GM12878 (cell line): Measurements from ENCODE around the gene SCIN. TPM values are rescaled to one million over a fixed set of nuclear protein-coding genes. Genes with fewer than 3 reads are reported as not detected.

ENCODE experiments used
- ATAC-seq: fragments of 200-7000 bp; cut with Tn5 transposase; 3 replicates; pipeline ENCODE4 v1.9.1; 2020; ENCODE audit warnings: mild to moderate bottlenecking, moderate library complexity
- BruUV-seq: library from RNA; stranded (reverse); fragments of 400-500 nt; replicated peaks from 2 replicates; lab custom pipeline; 2021; lab: Mats Ljungman, UMichigan
- CTCF ChIA-PET: fragments of 300-600 bp; sonication (Branson Sonifier 250); formaldehyde crosslinking; extraction: SDS; loops from one replicate; lab custom pipeline; 2021; ENCODE audit warnings: inconsistent platforms; lab: Yijun Ruan, JAX
- POLR2A ChIA-PET: fragments of 350-600 bp; formaldehyde crosslinking; extraction: SDS; loops from one replicate; lab custom pipeline; 2021; ENCODE audit warnings: inconsistent platforms; lab: Charles Lee
- RAD21 ChIA-PET: fragments of 300-600 bp; sonication (Branson Sonifier 250); formaldehyde crosslinking; loops from one replicate; lab custom pipeline; 2023; ENCODE audit warnings: antibody characterized with exemption; ENCODE audit not compliant: unreplicated experiment; lab: Charles Lee
- SMC1A ChIA-PET: fragments of 300-600 bp; sonication (Branson Sonifier 250); formaldehyde crosslinking; loops from one replicate; lab custom pipeline; 2023; ENCODE audit not compliant: unreplicated experiment, uncharacterized antibody; lab: Charles Lee
- DNase-seq: peaks from one replicate; pipeline ENCODE4 v3.0.0-alpha.2; 2011; ENCODE audit warnings: low read depth, low spot score
- FAIRE-seq: peaks from 3 replicates; lab custom pipeline; 2011; peaks lifted over from hg19 to GRCh38; lab: Jason Lieb, UNC
- H2AFZ ChIP-seq: 2 replicates; pipeline ENCODE4 v1.6.0; 2011; ENCODE audit warnings: low read depth, low read length, control low read depth; ENCODE audit not compliant: control insufficient read depth
- H3K27ac ChIP-seq: 2 replicates; pipeline ENCODE4 v1.5.1; 2011; ENCODE audit warnings: control low read depth; ENCODE audit not compliant: control insufficient read depth, insufficient read depth
- H3K27me3 ChIP-seq, 2 experiments: replicated peaks in 1 of 2; 2 replicates each; pipeline versions ENCODE4 v1.6.0 to v1.6.1; 2011; ENCODE audit warnings: low read length in 1 of 2; ENCODE audit not compliant: control insufficient read depth in 2 of 2, insufficient read depth in 2 of 2
- H3K36me3 ChIP-seq, 2 experiments: 2 replicates each; pipeline ENCODE4 v1.5.1; 2011; ENCODE audit warnings: low read length in 1 of 2; ENCODE audit not compliant: control insufficient read depth in 2 of 2, insufficient read depth in 2 of 2
- H3K4me1 ChIP-seq: 2 replicates; pipeline ENCODE4 v1.6.1; 2011; ENCODE audit warnings: mild to moderate bottlenecking, low read length, moderate library complexity, mixed read lengths; ENCODE audit not compliant: control insufficient read depth, insufficient read depth
- H3K4me2 ChIP-seq: 2 replicates; pipeline ENCODE4 v1.6.0; 2011; ENCODE audit warnings: control low read depth; ENCODE audit not compliant: control insufficient read depth, insufficient read depth
- H3K4me3 ChIP-seq: fragments of 200-600 bp; sonication (generic); 2 replicates; pipeline ENCODE4 v1.5.1; 2016
- H3K79me2 ChIP-seq: 2 replicates; pipeline ENCODE4 v1.6.0; 2011; ENCODE audit warnings: low read length; ENCODE audit not compliant: control insufficient read depth, insufficient read depth
- H3K9ac ChIP-seq: 2 replicates; pipeline ENCODE4 v1.8.0; 2011; ENCODE audit warnings: low read length, control low read depth, mixed read lengths; ENCODE audit not compliant: control insufficient read depth, insufficient read depth
- H3K9me3 ChIP-seq: replicated peaks from 3 replicates; pipeline ENCODE4 v1.5.1; 2011; ENCODE audit warnings: mild to moderate bottlenecking, low read length; ENCODE audit not compliant: control insufficient read depth, insufficient read depth
- H4K20me1 ChIP-seq: 2 replicates; pipeline ENCODE4 v1.6.0; 2011; ENCODE audit not compliant: control insufficient read depth, insufficient read depth
- BCLAF1 ChIP-seq: fragments of 450-650 bp; IDR thresholded peaks from 2 replicates; pipeline ENCODE4 v1.6.1; 2017; ENCODE audit warnings: antibody characterized with exemption, mild to moderate bottlenecking, moderate library complexity
- CHD4 ChIP-seq: fragments of 200-600 bp; sonication (generic); IDR thresholded peaks from 2 replicates; pipeline ENCODE4 v1.6.1; 2016; ENCODE audit warnings: mild to moderate bottlenecking
- CREB1 ChIP-seq: IDR thresholded peaks from 2 replicates; pipeline ENCODE4 v1.6.1; 2012; ENCODE audit warnings: low read depth, mild to moderate bottlenecking, inconsistent platforms
- CREM ChIP-seq: IDR thresholded peaks from 2 replicates; pipeline ENCODE4 v1.6.1; 2014; ENCODE audit warnings: antibody characterized with exemption, low read depth
- ELK1 ChIP-seq: IDR thresholded peaks from 2 replicates; pipeline ENCODE4 v1.6.1; 2012; ENCODE audit warnings: low read depth, low read length, improper control_type of control experiment
- JUND ChIP-seq: IDR thresholded peaks from 2 replicates; pipeline ENCODE4 v1.6.1; 2012; ENCODE audit warnings: low read depth, mild to moderate bottlenecking, low read length, improper control_type of control experiment, moderate library complexity
- NRF1 ChIP-seq: conservative IDR thresholded peaks from 2 replicates; pipeline ENCODE4 v1.6.1; 2011; ENCODE audit warnings: mild to moderate bottlenecking, low read depth, low read length, improper control_type of control experiment
- SP1 ChIP-seq: IDR thresholded peaks from one replicate; pipeline ENCODE4 v1.6.1; 2011; ENCODE audit warnings: low read depth, low read length
- TAF1 ChIP-seq: IDR thresholded peaks from 2 replicates; pipeline ENCODE4 v1.6.1; 2011; ENCODE audit warnings: mild to moderate bottlenecking, low read depth, low read length, borderline replicate concordance
- TCF3 ChIP-seq: IDR thresholded peaks from 2 replicates; pipeline ENCODE4 v1.6.1; 2012; ENCODE audit warnings: low read depth, mild to moderate bottlenecking, low read length, borderline replicate concordance; ENCODE audit not compliant: insufficient read depth
- ZBTB11 ChIP-seq: fragments of 450-650 bp; formaldehyde crosslinking; IDR thresholded peaks from 2 replicates; pipeline ENCODE4 v1.5.0; 2022; ENCODE audit warnings: mild to moderate bottlenecking, missing genetic modification characterization
- ZBTB40 ChIP-seq: fragments of 450-650 bp; IDR thresholded peaks from 2 replicates; pipeline ENCODE4 v1.6.1; 2016; ENCODE audit warnings: mild to moderate bottlenecking, moderate library complexity, borderline replicate concordance
- ZNF384 ChIP-seq: IDR thresholded peaks from 2 replicates; pipeline ENCODE4 v1.6.1; 2012; ENCODE audit warnings: low read depth, mild to moderate bottlenecking, low read length, improper control_type of control experiment, borderline replicate concordance
- WGBS: methylation state at CpG from one replicate; pipeline ENCODE4 v1.1.6; 2016; ENCODE audit warnings: low lambda C conversion rate; ENCODE audit not compliant: insufficient replicate concordance, insufficient coverage; ENCODE audit errors: missing lambda C conversion rate; 5-methylcytosine and 5-hydroxymethylcytosine counted together
- in situ Hi-C: fragments of 300-500 bp; cut with MboI; formaldehyde crosslinking; loops from 9 replicates; pipeline ENCODE4 v1.14.3; 2018; ENCODE audit warnings: mixed read lengths
- intact Hi-C: fragments of 100-400 bp; cut with micrococcal nuclease; formaldehyde crosslinking; loops from one replicate; pipeline ENCODE4 v1.14.2; 2022; ENCODE audit not compliant: unreplicated experiment
- polyA plus RNA-seq, 11 experiments: library from polyadenylated mRNA; depleted of rRNA in 4 of 11; unstranded in 6 of 11; stranded (reverse) in 5 of 11; fragments of >200 nt; fragmentation: Nextera tagmentation in 4 of 11; fragmentation: Illumina TruSeq in 1 of 11; extraction: Ambion mirVana in 4 of 11; extraction: Trizol in 1 of 11; gene quantifications; 1 replicate in 1 of 11; 2 replicates in 10 of 11; pipeline versions ENCODE4 v1.2.1 to v1.2.3, GENCODE V29; 2011 to 2016; ENCODE audit warnings: inconsistent platforms in 2 of 11, missing spikeins in 2 of 11, low read depth in 1 of 11
- total RNA-seq, 4 experiments: library from RNA; depleted of rRNA in 3 of 4; stranded (reverse); fragments of >200 nt in 3 of 4; fragmentation: Illumina TruSeq in 1 of 4; extraction: Trizol in 1 of 4; gene quantifications; 2 replicates each; pipeline versions ENCODE4 v1.2.1 to v1.2.3, GENCODE V29; 2013 to 2021

SCIN gene
- total and polyA plus RNA-seq, 10 of the 15 experiments (the other 5 are each of a cell fraction or from before 2014, with no cell fraction given), result 0.23 to 2.1 (median 1.0) TPM

GRCh38 chr7:12581897-12582296 lies 11.4 kb downstream of the SCIN start:
- Histone ChIP-seq H3K9me3 (no peaks in the 10 kb centered on the region), H3K4me2 (no peak overlapping the region), H3K79me2 (no peaks in the 10 kb centered on the region), H3K9ac (no peak overlapping the region), H3K36me3 (no peaks in the 10 kb centered on the region), H3K4me3 (no peak overlapping the region), H4K20me1 (no peaks in the 10 kb centered on the region), H2AFZ (no peak overlapping the region), H3K4me1 (peaks cover 4% of the 10 kb centered on the region; the same call in 1 of the 2 replicates), H3K27ac (no peak overlapping the region), H3K27me3 (no peaks in the 10 kb centered on the region)
- DNase-seq (no peak), FAIRE-seq (no peak), ATAC-seq (no peak)
- ChIA-PET SMC1A (interaction anchor here (1.7 kb wide), 1 partner anchor 15 kb away, joined by 4 read pairs; no protein-coding TSS in a partner anchor), POLR2A (no interaction called here), CTCF (interaction anchor here (1.7 kb wide), 1 partner anchor 19 kb away, joined by 3 read pairs; no protein-coding TSS in a partner anchor), RAD21 (no interaction called here)
- 61% methylated on average over 3 of the region's 3 CpGs for WGBS
- intact Hi-C loops (no loop called here), in situ Hi-C loops (no loop called here)
- no TSS peak for BruUV-seq
- TF ChIP-seq NRF1 (no peak), CREB1 (no peak), SP1 (no peak), JUND (no peak), ZBTB11 (CRISPR knock-in tag) (no peak), BCLAF1 (no peak), CHD4 (no peak), CREM (no peak), TAF1 (no peak), TCF3 (no peak), ZNF384 (no peak), ELK1 (no peak), ZBTB40 (no peak)
